HAP-1 (cell line): Measurements from ENCODE around the gene DGKQ.
"Not testable (repeated sequence)": the region's sequence is repeated elsewhere in the genome, so short reads cannot be mapped to it uniquely, and the experiment has no call there.

Source experiments
- DNase-seq, 2 experiments: peaks; one replicate each; pipeline ENCODE4 v3.0.0-alpha.2; 2016 to 2020; ENCODE audit warnings: low spot score in 2 of 2
- H3K27me3 ChIP-seq: fragments of 250-450 bp; sonication (Bioruptor Pico); 2 replicates; pipeline ENCODE4 v1.5.1; 2020; ENCODE audit warnings: low read depth, mild to moderate bottlenecking, moderate library complexity
- H3K36me3 ChIP-seq: fragments of 250-450 bp; sonication (Bioruptor Pico); replicated peaks from 2 replicates; pipeline ENCODE4 v1.5.1; 2020; ENCODE audit warnings: mild to moderate bottlenecking
- H3K4me1 ChIP-seq: fragments of 250-450 bp; sonication (Bioruptor Pico); 2 replicates; pipeline ENCODE4 v1.5.1; 2020; ENCODE audit warnings: mild to moderate bottlenecking
- H3K4me3 ChIP-seq: fragments of 250-450 bp; sonication (Bioruptor Pico); 2 replicates; pipeline ENCODE4 v1.5.1; 2020; ENCODE audit warnings: mild to moderate bottlenecking, moderate library complexity
- H3K9me3 ChIP-seq: fragments of 250-450 bp; sonication (Bioruptor Pico); 2 replicates; pipeline ENCODE4 v1.5.1; 2020; ENCODE audit warnings: mild to moderate bottlenecking, moderate library complexity
- in situ Hi-C: fragments of 300-500 bp; cut with MboI; formaldehyde crosslinking; loops from 3 replicates; pipeline ENCODE4 v1.14.3; 2020; ENCODE audit warnings: low sequenced_read_pairs, inconsistent platforms, mixed read lengths

Gene DGKQ

GRCh38 chr4:919004-919680, 54.2 kb downstream of the DGKQ start:
- H3K9me3 ChIP-seq, H3K4me1 ChIP-seq, H3K36me3 ChIP-seq, H3K27me3 ChIP-seq, DNase-seq, in situ Hi-C loops, H3K4me3 ChIP-seq: not testable (repeated sequence)

GRCh38 chr4:918591-918990, 54.8 kb downstream of the DGKQ start:
- H3K27me3 ChIP-seq, in situ Hi-C loops, H3K9me3 ChIP-seq, H3K36me3 ChIP-seq, H3K4me1 ChIP-seq, H3K4me3 ChIP-seq, DNase-seq: not testable (repeated sequence)

GRCh38 chr4:917992-918391, 55.4 kb downstream of the DGKQ start:
- in situ Hi-C loops: no loop called here
- Histone ChIP-seq H3K9me3 (peaks cover 7% of the 10 kb centered on the region), H3K4me3 (no peak overlapping the region), H3K4me1 (no peaks in the 10 kb centered on the region), H3K27me3 (no peaks in the 10 kb centered on the region), H3K36me3 (peaks cover 4% of the 10 kb centered on the region; the same call in 1 of the 2 replicates)
- DNase-seq: no peak

GRCh38 chr4:917466-917865, 55.9 kb downstream of the DGKQ start:
- H3K4me1 ChIP-seq: no peaks in the 10 kb centered on the region
- H3K4me3 ChIP-seq: no peak overlapping the region
- in situ Hi-C loops: no loop called here
- no peak for DNase-seq
- H3K27me3 ChIP-seq: no peaks in the 10 kb centered on the region
- H3K9me3 ChIP-seq: peaks cover 7% of the 10 kb centered on the region
- H3K36me3 ChIP-seq: peaks cover 9% of the 10 kb centered on the region; the same call in 1 of the 2 replicates

- no peak for DNase-seq
- in situ Hi-C loops: no loop called here
- peaks cover 7% of the 10 kb centered on the region for H3K9me3 ChIP-seq
- H3K36me3 ChIP-seq: peaks cover 16% of the 10 kb centered on the region
- no peaks in the 10 kb centered on the region for H3K4me1 ChIP-seq
- H3K4me3 ChIP-seq: no peak overlapping the region
- H3K27me3 ChIP-seq: no peaks in the 10 kb centered on the region
These were observed 57.8 kb downstream of the DGKQ start for GRCh38 chr4:915595-915994.

GRCh38 chr4:915041-915474, 58.3 kb downstream of the DGKQ start:
- H3K27me3 ChIP-seq: no peaks in the 10 kb centered on the region
- DNase-seq: no peak
- no peaks in the 10 kb centered on the region for H3K4me1 ChIP-seq
- in situ Hi-C loops: no loop called here
- no peak overlapping the region for H3K4me3 ChIP-seq
- peaks cover 16% of the 10 kb centered on the region for H3K36me3 ChIP-seq
- H3K9me3 ChIP-seq: peaks cover 7% of the 10 kb centered on the region

- peaks cover 5% of the 10 kb centered on the region for H3K9me3 ChIP-seq
- DNase-seq: no peak
- H3K4me1 ChIP-seq: no peaks in the 10 kb centered on the region
- no peak overlapping the region for H3K4me3 ChIP-seq
- peaks cover 16% of the 10 kb centered on the region for H3K36me3 ChIP-seq
- H3K27me3 ChIP-seq: no peaks in the 10 kb centered on the region
- in situ Hi-C loops: no loop called here
These were observed 58.8 kb downstream of the DGKQ start for GRCh38 chr4:914531-914930.

GRCh38 chr4:913280-913618, 60.1 kb downstream of the DGKQ start:
- Histone ChIP-seq H3K27me3 (no peaks in the 10 kb centered on the region), H3K36me3 (peaks cover 16% of the 10 kb centered on the region), H3K9me3 (peaks cover 3% of the 10 kb centered on the region), H3K4me1 (no peaks in the 10 kb centered on the region), H3K4me3 (no peak overlapping the region)
- DNase-seq: no peak
- in situ Hi-C loops: no loop called here

- Histone ChIP-seq H3K4me1 (no peaks in the 10 kb centered on the region), H3K36me3 (peaks cover 14% of the 10 kb centered on the region), H3K4me3 (no peak overlapping the region), H3K27me3 (no peaks in the 10 kb centered on the region), H3K9me3 (no peaks in the 10 kb centered on the region; the same call in 1 of the 2 replicates)
- no peak for DNase-seq
- in situ Hi-C loops: no loop called here
These were observed 60.7 kb downstream of the DGKQ start for GRCh38 chr4:912548-913279.

GRCh38 chr4:911871-912490, 61.4 kb downstream of the DGKQ start:
- in situ Hi-C loops: no loop called here
- no peak overlapping the region for H3K4me3 ChIP-seq
- DNase-seq: no peak
- H3K36me3 ChIP-seq: peaks cover 16% of the 10 kb centered on the region
- H3K4me1 ChIP-seq: no peaks in the 10 kb centered on the region
- no peaks in the 10 kb centered on the region for H3K27me3 ChIP-seq
- no peaks in the 10 kb centered on the region for H3K9me3 ChIP-seq

GRCh38 chr4:911221-911751, 62.1 kb downstream of the DGKQ start:
- in situ Hi-C loops: no loop called here
- peaks cover 16% of the 10 kb centered on the region for H3K36me3 ChIP-seq
- no peak for DNase-seq
- H3K4me1 ChIP-seq: no peaks in the 10 kb centered on the region
- H3K27me3 ChIP-seq: no peaks in the 10 kb centered on the region
- H3K4me3 ChIP-seq: no peak overlapping the region
- no peaks in the 10 kb centered on the region for H3K9me3 ChIP-seq

GRCh38 chr4:910366-911091, 62.8 kb downstream of the DGKQ start:
- Histone ChIP-seq H3K4me3 (no peak overlapping the region), H3K36me3 (peaks cover 19% of the 10 kb centered on the region), H3K4me1 (no peaks in the 10 kb centered on the region), H3K9me3 (no peaks in the 10 kb centered on the region), H3K27me3 (no peaks in the 10 kb centered on the region)
- DNase-seq: no peak
- in situ Hi-C loops: no loop called here

GRCh38 chr4:909821-910220, 63.5 kb downstream of the DGKQ start:
- Histone ChIP-seq H3K4me3 (no peak overlapping the region), H3K4me1 (no peaks in the 10 kb centered on the region), H3K27me3 (no peaks in the 10 kb centered on the region), H3K36me3 (peaks cover 19% of the 10 kb centered on the region), H3K9me3 (no peaks in the 10 kb centered on the region)
- no peak for DNase-seq
- in situ Hi-C loops: no loop called here
